Putamen (tissue), 1 donor: ENCODE measurements around the gene GNG2.
"Not testable (repeated sequence)": the region's sequence is repeated elsewhere in the genome, so short reads cannot be mapped to it uniquely, and the experiment has no call there.

Experiments used
- DNase-seq: peaks from one replicate; pipeline ENCODE4 v3.0.0-alpha.2; 2016; ENCODE audit warnings: low spot score

GNG2 gene

DNA sequence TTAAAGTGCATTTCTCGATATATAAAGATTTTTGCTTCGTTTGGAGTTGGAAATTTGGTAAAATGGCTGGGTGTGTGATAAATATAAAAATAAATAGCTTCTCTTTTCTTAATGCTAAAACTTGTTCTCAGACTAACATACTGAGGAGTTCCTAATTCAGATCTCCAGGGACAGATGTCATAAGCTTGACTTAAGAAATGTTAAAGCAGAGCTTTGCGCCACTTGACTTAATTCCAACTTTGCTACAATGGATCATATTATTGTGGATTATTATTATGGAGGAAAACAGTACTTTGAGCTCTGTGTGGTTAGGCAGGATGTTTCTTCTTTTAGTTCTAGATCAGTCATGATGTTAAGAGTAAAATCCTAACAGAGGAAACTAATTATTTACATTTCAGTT, 33.8 kb downstream of the GNG2 start:
- no peak for DNase-seq

DNA sequence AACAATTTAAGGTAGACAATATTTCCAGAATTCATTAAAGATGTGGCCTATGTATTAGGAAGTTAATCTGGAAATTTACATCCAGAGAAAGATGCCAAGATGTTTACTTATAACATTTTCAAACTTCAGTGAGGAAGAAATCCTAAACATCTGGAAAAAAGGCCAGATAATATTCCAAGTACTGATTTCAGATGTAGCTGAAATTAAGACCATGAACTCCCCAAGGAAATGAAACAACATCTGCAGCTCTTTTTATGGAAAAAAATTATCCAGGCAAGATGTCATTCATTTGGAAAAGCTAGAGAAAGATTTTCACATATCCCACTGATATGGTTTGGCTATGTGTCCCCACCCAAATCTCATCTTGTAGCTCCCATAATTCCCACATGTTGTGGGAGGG, 35.0 kb downstream of the GNG2 start:
- DNase-seq = no peak

DNA sequence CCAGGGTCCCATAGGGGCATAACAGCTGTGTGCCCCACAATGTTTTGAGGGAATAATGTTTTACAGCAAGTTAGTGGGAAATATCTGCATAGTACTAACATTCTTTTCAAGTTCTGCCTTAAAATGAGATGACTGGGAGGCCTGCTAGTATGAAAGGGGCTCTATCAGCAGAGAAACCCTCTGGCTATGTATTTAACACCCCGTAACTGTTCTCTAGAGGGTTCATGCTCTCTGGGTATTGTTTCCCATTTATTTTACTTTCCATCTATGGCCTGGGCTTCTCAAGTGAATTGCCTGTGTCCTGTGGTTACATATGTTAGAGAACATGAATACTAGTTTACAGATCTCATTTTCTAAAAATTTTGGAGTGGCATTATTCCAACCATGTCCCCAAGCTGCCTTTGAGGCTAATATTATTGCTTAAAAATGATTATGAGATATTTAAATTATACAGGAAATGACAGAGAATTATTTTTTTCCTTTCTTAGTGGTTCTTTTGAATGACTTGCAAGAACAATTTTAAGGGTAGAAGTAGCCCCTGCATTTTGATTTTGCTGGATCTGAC, 37.5 kb downstream of the GNG2 start:
- no peak for DNase-seq

DNA sequence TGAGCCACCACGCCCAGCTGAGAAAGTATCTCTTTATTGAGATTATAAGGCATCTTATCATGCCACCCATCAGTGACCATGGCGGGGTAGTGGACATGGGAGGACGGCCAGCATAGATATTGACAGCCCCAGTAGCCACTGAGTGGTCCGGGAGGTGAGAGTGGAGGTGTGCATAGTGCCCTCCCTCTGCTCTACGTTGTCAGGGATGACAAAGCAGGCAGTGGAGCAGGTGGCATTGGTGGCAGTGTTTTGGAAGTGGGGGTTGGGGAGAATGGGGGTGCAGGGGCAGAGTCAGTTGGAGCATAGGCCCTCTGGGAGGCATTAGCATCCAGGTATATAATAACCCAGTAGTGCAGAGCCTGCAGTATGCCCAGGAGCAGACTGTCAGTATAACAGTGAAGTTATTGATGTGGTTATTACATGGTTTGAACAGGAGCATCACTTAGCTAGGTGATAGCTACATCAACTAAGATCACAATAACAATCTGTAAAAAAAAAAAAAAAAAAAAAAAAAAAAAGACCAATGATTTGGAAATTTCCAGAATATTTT, 41.1 kb downstream of the GNG2 start:
- DNase-seq = no peak

DNA sequence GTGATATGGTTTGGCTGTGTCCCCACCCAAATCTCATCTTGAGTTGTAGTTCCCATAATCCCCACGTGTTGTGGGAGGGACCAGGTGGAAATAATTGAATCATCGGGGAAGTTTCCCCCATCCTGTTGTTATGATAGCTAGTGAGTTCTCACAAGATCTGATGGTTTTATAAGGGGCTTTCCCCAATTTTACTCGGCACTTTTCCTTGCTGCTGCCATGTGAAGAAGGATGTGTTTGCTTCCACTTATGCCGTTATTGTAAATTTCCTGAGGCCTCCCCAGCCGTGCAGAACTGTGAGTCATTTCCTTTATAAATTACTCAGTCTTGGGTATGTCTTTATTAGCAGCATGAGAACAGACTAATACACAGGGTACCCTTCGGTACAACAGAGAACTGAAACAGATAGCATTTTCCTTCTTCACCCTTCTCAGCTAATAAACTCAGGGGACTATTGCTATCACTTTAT, 45.3 kb downstream of the GNG2 start:
- DNase-seq = not testable (repeated sequence)

DNA sequence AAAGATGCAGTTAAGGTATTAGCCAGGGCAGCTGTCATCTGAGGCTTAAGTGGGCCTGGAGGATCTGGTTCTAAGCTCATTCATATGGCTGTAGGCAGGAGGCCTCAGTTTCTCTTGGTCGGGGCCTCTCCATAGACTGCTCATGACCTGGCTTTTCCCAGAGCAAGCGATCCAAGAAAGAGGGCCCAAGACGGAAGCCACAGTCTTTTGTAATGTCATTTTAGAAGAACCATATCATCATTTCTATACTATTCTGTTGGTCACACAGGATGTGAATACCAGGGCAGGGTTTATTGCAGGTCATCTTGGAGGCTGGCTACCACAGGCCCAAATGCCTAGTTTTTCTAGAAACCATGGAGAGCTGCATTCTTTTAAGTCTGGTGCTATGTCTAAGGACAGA, 47.7 kb downstream of the GNG2 start:
- no peak for DNase-seq

DNA sequence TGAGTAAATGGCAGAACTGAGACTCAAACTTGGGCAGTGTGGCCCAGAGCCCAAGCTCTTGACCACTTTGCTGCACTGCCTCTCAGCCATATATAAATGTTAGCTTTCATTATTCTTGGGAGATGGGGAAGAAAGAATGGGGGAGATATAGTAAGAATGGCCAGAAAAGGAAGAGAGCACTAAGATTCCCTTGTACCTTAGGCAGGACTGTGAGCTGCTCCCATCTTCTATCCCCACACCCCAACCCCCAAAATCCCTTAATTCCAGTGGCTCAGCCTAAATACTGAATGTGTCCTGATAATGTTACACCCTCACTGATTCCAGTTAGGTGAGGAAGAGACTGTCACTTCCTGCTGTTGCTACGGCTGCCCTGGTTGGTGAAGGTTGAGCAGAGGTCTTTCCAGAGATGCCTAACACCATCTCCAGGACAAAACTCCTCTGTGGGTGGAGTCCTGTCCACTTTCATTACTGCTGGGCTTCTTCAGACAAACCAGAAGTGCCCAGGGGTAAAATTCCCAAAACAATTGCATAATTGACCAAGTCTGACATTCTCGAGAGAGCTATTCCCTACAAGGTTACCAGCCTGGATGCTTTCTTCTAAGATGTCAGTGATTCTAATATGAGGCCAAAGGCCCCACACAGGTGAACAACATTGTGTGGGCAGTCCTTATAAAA, 51.8 kb downstream of the GNG2 start:
- no peak for DNase-seq

DNA sequence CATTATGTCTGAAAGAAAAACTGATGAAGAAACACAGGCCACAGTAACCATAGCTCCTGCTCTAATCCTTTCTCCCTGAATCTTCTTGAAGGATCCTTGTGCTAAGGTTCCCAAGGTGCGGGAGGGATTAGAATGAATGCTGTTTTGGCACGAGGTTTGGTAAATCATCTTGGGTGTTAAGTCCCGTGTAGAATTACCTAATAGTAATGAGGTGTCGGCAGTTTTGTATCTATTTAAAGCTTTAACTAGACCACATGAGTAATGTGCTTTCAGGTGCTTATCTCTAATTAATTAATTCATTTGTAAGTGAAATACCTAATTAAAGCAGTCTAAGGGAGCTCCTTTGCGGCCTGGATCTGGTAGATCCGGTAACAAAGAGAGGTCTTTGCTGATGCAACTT, 53.9 kb downstream of the GNG2 start:
- DNase-seq = no peak

DNA sequence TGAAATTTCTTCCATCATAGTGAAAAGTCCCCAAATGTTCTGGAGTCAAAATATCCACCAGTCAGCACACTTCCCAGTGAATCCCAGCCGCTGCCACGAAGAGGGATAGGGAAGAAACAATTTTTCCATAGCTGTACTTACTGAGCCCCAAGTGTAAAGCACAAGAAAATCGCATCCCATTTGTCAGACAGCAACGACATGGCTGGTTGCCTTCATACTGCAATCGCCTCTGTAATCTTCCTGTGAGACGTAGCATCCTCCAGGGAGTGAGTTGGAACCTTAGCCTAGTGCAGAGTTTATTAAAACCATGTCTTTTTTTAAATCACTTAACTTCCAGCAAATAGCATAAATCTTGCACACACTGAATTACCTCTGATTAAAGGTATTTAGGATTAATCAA, 56.8 kb downstream of the GNG2 start:
- no peak for DNase-seq

DNA sequence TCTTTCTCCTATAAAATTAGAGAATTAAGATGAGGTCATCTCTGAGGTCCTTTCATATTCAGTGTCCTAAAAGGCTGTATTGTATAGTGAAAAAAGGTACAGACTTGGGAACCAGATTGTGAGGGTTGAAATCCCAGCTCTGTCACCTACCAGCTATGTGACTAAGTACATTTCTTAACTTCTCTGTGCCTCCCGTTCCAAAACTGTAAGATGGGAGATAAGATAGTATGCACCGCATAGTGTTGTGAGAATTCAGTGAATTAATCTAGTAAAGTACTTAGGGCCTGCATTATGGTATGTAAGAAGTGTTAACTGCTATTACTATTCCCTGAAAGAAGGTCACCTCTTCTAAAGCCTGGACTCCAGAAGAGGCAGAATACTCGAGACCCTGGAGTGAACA, 60.6 kb downstream of the GNG2 start:
- DNase-seq = no peak

DNA sequence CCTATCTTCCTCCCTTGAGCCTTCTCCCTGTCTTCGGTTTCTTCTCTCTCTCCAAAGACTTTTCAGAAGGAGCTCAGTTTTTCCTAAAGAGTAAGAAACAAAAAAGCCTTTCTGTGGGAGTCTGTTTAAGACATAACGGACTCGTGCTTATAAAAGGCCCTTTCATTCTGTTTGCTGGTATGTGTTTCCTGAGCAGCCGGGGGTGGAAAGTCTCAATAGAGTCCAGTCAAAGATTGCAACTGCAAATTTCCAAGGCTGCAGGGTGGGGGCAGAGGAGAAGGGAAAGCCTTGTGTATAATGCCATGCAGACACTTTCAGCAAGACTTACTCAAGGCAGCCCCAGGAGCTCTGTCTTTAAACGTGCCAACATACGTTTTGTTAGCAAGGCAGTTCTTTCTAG, 62.2 kb downstream of the GNG2 start:
- DNase-seq = peak; percentile 8

DNA sequence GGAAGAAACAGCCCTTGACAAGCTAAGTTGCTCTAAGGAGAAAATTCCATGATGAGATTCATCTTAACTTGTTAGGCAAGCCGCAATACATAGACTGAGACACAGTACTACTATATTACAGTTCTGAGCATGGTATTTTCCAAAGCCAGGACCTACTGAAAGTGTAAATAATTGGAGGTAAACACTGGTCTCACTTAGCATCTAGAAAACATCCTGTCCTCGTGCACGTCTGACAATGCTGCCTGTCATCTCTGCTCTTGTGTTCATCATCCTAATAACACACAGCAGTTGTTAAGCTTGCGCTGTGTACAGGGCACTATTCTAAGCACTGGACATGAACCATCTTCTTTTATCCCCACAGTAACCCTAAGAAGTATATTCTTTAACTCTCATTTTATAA, 64.2 kb downstream of the GNG2 start:
- DNase-seq = no peak

DNA sequence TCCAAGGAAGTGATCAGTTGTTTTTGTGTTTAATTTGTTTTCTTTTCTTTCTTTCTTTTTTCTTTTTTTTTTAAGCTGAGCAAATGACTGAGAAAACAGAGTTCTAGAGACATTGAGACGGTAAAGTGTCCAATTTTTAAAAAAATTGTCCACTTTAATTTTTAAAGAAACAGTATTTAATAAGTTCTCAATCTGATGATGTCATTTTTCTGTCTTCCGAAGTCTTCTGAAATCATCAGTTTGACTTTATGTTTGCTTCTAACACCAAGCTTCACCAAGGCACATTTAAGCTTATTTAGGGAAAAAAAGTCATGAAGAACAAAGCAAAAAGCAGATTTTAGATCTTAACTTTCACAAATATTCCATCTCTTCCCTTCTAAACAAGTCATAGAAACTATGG, 65.6 kb downstream of the GNG2 start:
- no peak for DNase-seq

DNA sequence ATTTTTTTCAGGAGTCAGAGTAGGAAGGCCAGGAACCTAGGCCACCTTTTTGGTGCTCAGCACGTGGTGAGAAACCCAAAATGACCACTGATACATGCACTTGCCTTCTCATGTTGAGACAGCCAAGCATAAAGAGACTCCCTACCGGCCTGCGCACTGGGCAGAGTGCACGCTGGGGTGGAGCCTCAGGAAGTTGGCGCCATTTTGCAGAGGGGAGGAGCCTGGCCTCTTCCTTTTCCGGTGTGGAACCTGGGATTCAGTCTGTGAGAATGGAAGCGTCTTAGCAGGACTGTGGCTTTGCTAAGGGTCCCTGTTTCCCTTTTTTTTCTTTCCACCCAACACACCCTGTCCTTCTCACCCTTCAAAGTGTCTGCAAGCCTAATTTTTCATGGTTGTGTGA, 66.0 kb downstream of the GNG2 start:
- DNase-seq = no peak

DNA sequence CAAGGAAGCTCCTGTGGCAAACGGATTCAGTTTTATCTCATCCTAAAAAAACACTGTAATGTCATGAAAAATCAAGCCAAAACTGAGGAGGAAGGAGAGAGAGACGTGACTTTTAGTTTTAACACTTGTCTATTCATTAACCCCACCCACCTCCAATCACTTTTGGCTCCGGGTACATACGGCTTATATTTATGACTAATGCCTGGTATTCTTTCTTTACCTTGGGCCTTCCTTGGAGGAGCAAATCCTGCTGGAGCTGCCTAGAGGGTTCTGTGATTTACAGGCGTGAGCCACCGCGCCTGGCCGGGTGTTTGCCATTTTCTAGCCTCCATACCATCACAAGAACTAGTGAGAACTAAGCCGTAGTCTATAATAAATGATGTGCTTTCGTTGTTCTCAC, 68.2 kb downstream of the GNG2 start:
- no peak for DNase-seq

DNA sequence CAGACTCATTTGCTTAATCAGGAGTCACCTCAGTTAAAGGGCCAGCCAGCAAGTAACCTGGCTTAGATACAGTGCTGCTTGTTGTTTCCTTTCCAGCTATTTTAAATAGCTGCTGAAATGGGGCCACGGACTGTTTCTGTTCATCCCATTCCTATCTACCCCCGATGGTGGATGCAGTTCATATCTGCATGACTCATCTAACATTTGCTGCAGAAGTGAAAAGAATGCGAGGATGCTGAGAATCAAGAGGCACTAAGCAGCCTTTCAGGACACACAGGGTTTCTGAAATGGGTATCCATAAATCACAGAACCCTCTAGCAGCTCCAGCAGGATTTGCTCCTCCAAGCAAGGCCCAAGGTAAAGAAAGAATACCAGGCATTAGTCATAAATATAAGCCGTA, 68.8 kb downstream of the GNG2 start:
- DNase-seq = no peak

DNA sequence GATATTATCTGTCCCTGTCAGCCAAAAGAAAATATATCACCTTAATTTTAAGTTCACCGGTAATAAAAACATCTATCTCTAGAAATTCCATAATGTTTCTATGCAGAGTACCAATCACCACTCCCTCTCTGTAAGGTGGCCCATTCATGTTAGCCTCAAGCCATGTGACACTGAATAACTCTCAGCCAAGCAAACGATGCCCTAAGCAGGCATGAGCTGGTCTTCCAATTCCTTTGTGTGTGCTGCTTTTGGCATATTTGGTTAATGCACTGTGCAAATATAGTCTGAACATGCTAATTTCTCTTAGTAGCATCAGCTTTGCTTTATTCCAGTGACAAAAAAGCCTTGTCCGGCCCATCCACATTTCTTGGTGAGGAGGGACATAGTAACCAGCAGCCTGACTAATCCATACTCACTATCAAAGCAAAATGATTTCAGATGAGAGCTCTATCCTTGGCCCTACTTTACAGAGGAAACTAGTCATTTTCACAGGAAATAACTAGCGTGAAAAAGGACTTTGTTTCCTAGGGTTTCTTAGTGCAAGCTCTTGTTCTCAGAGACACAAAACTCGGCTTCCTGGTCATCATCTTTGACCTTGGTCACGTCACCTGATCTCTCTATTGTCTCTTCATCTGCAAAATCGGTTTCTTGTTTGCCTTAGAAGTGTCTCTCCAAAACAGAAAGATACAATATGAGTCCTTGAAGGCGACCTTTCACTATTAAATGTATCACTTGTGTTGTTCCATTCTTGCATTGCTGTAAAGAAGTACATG, 69.7 kb downstream of the GNG2 start:
- no peak for DNase-seq

DNA sequence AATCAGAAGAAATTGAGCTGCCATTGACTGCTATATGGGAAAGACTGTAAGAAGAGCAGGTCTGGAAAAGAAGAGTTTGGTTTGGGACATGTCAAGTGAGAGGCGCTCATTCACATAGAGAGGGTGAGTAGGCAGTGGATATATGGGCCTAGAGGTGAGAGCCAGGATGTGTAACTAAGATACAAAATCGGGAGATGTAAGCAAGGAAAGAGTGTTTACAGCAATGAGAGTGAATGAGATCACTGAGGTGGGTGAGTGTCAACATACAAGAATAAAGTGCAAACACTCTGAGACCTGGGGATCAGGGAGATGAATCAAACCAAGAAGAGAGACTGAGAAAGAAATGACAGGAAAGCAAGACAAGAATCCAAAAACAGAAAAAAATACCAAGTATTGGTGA, 70.9 kb downstream of the GNG2 start:
- no peak for DNase-seq

DNA sequence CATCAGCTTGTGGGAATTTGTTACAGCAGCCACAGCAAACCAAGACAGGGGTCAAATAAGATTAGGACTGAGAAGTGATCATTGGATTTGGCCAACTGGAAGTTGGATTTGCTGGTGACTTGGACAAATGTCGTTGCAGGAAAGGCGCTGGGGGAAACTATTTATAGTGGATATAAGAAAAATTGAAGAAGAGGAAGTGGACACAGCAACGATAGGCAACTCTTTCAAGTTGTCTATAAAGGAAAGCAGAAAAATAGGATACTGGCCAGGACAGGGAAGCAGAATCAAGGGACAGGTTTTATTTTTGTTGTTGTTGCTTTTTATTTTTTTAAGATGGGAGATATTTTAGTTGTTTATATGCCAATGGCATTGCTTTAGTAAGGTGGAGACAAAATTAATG, 72.8 kb downstream of the GNG2 start:
- DNase-seq = no peak

DNA sequence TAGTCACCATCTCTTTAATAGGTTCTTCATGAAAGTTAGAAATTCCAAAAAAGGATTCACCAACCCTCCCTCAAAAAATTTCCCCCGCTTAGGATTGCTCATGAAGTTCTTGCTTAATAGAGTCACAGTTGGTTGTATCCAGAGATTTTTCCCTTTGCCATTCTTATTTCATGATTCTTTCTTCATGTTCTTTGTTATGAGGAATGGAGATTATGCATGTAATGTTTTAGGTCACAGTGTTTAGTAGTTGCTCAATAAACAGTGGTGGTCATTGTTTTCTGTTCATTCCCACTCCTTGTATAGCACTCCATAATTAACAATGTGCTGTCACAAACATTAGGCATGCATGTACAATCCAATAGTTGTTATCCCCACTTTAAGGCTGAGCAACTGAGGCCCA, 77.7 kb downstream of the GNG2 start:
- no peak for DNase-seq

DNA sequence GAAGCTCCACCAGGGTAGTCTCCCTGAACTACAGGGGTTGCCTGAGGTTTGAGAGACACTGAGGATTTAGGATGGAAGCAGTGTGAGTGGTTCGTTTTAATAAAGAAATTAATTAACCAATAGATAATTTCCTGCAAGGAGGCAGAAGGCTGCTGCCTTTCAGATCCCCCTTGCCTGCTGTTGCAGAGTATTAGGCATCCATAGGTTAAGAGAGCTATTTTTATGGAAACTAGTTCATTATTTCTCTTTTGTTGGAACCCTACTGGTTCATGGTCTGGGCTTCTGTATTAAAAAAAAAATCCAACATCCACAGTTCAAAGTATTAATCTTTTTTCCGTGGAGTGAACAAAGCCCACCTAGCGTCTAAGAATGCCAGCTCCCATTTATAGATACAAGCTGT, 78.4 kb downstream of the GNG2 start:
- no peak for DNase-seq

DNA sequence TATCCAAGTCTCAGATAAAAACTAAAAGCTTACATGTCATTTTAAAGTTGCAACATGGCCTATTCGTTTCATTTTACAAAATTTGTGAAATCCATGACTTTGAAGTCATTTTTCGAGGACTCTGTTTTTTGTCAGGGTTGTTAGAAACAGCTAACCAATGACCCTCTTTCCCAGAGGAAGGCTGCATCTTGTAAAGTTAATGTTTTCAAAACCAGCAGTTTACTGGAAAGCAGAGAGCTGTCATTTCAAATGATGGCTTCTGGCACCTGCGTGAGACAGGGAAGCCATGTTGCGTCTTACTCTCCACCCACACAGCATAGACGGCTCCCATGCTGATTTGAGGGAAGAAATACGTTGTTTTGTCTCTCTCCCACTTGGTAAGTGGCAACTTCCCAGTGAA, 78.8 kb downstream of the GNG2 start:
- DNase-seq = no peak

DNA sequence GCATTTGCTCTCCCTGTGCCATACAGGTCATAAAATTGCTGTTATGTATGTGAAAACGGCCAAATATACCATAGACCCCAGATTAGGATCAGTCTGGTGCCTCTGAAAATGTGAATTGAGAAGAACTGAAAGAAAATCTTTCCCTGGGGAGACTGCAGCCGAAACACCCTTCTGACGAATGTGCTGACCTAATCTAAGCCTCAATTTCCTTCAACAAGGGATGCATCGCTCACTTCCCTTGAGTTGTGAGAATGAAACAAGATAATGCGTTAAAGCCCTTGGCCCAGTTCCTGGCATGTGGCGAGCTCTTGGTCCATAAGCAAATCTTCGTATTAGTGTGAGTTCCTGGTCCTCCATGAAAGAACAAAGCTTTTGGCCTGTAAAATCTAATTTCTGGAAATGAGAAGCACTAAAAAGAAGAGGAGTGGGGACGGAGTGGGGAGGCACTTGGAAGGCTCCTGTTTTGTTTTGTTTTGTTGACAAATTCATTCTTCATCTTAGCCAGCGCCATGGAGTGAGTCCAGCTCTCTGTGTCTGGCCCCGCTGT, 79.4 kb downstream of the GNG2 start:
- DNase-seq = no peak
